ENCODE measurements around the gene HP1BP3.

GRCh38 chr1:20814534-20814871 is 27.4 kb upstream of the HP1BP3 start:
- TF ChIP-seq POLR2A (IDR thresholded peaks at IDR 0.05) (no peak), CTCF (IDR thresholded peaks at IDR 0.05) (no peak)
